Urinary bladder (tissue), 4 donors: Measurements from ENCODE around the gene GOLGA2. TPM values are rescaled to one million over a fixed set of nuclear protein-coding genes. Genes with fewer than 3 reads are reported as not detected.

Source experiments
- DNase-seq: peaks from one replicate; pipeline ENCODE4 v3.0.0-alpha.2; 2015; ENCODE audit errors: extremely low spot score
- H3K27ac ChIP-seq: one replicate; pipeline ENCODE4 v1.5.1; 2013; ENCODE audit warnings: low read depth, mild to moderate bottlenecking, moderate library complexity
- H3K36me3 ChIP-seq: one replicate; pipeline ENCODE4 v1.6.1; 2013; ENCODE audit warnings: mild to moderate bottlenecking, moderate library complexity; ENCODE audit not compliant: insufficient read depth
- H3K4me1 ChIP-seq: one replicate; pipeline ENCODE4 v1.6.1; 2013; ENCODE audit warnings: mild to moderate bottlenecking, moderate library complexity; ENCODE audit not compliant: insufficient read depth
- H3K4me3 ChIP-seq: one replicate; pipeline ENCODE4 v1.5.1; 2013; ENCODE audit warnings: low read depth, low read length
- WGBS: extraction: QIAGEN DNeasy Blood & Tissue Kit; methylation state at CpG from one replicate; pipeline ENCODE4 v1.1.7; 2013; 5-methylcytosine and 5-hydroxymethylcytosine counted together
- polyA plus RNA-seq: library from polyadenylated mRNA; stranded (reverse); fragments of 200-250 nt; gene quantifications from one replicate; pipeline ENCODE4 v1.2.3, GENCODE V29; 2013
- total RNA-seq: library from RNA; depleted of rRNA; stranded (reverse); fragments of >200 nt; gene quantifications from one replicate; pipeline ENCODE4 v1.2.3, GENCODE V29; 2014
- donor health status: healthy with polysubstance abuse.
- donor health status: healthy.

Gene GOLGA2
- total and polyA plus RNA-seq, 2 donors, result 88.9 to 147 TPM

- H3K36me3 ChIP-seq, result peaks cover 2% of the 10 kb centered on the region
- WGBS, result 60% methylated on average over 5 of the region's 5 CpGs
- H3K27ac ChIP-seq, result no peak overlapping the region
- H3K4me1 ChIP-seq, result no peaks in the 10 kb centered on the region
- H3K4me3 ChIP-seq, result no peak overlapping the region
- no peak for DNase-seq
Observed at GRCh38 chr9:128304971-128305288, 29.1 kb upstream of the GOLGA2 start.

DNA sequence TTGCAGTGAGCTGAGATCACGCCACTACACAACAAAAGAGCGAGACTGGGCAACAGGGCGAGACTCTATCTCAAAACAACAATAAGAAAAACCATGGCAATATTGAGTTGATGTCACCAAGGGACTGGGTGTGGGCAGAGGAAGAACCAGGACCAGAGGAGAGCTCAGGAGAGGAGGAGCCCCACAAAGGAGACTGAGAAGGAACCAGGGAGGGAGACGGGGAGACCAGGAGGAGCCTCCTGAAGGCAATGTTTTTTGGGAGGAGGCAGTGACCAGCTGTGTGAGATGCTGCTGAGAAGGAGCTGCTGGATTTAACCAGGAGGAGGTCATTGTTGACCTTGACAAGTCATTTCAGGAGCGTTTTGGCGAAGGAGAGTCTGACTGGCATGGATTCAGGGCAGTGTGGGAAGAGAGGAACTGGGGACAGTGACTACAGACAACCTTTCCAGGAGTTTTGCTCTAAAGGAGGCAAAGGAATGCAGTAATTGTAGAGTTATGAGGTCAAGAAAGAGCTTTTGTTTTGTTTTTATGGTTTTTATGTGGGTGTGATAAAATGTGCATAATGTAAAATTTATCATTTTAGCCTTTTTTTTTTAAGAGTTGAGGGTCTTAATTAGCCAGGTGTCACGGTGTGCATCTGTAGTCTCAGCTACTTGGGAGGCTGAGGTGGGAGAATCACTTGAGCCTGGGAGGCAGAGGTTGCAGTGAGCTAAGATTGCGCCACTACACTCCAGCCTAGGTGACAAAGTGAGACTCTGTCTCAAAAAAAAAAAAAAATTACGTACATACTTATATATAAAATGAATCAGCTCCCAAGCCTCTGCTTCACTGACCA is 28.5 kb upstream of the GOLGA2 start:
- H3K4me3 ChIP-seq, result no peak overlapping the region
- WGBS, result 79% methylated on average over 9 of the region's 9 CpGs
- H3K36me3 ChIP-seq, result peaks cover 2% of the 10 kb centered on the region
- no peaks in the 10 kb centered on the region for H3K4me1 ChIP-seq
- no peak overlapping the region for H3K27ac ChIP-seq
- DNase-seq, result no peak

GRCh38 chr9:128298535-128299482 is 23.0 kb upstream of the GOLGA2 start:
- H3K4me1 ChIP-seq, result no peaks in the 10 kb centered on the region
- no peaks in the 10 kb centered on the region for H3K36me3 ChIP-seq
- H3K4me3 ChIP-seq, result no peak overlapping the region
- WGBS, result 87% methylated on average over 20 of the region's 20 CpGs
- no peak for DNase-seq
- no peak overlapping the region for H3K27ac ChIP-seq

DNA sequence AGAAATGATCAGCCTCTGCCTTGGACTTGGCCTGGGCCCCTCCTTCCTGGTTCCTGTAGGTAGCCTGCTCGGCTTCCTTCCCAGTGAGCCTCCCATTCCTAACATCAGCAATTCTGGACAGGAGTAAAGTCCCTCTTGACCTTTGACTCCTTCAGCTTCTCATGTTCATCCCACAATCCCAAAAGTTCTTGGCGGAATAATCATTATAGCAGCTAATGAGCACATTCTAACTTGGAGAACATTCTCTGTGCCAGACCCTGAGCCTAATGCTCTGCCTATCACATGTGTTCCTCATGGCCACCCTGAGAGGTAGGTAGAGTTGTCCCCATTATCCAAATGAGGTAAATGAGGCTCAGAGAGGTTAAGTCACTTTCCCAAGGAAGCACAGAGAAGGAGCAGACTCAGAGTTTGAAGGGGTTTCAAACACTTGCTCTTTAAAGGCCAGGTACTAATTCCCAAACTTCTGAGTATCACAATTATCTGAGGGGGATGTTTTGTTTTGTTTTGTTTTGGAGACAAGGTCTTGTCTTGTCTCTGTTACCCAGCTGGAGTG is 21.5 kb upstream of the GOLGA2 start:
- DNase-seq, result no peak
- Histone ChIP-seq H3K4me1 (no peaks in the 10 kb centered on the region), H3K27ac (no peak overlapping the region), H3K36me3 (no peaks in the 10 kb centered on the region), H3K4me3 (no peak overlapping the region)
- WGBS, result 86% methylated on average over 2 of the region's 2 CpGs

- DNase-seq, result no peak
- H3K4me3 ChIP-seq, result no peak overlapping the region
- H3K27ac ChIP-seq, result no peak overlapping the region
- H3K4me1 ChIP-seq, result no peaks in the 10 kb centered on the region
- no peaks in the 10 kb centered on the region for H3K36me3 ChIP-seq
- 88% methylated on average over 16 of the region's 16 CpGs for WGBS
Observed at GRCh38 chr9:128296340-128297220, 20.8 kb upstream of the GOLGA2 start.

GRCh38 chr9:128294142-128294541 is 18.3 kb upstream of the GOLGA2 start:
- H3K4me1 ChIP-seq, result no peaks in the 10 kb centered on the region
- WGBS, result 90% methylated on average over 4 of the region's 4 CpGs
- no peaks in the 10 kb centered on the region for H3K36me3 ChIP-seq
- H3K4me3 ChIP-seq, result no peak overlapping the region
- DNase-seq, result no peak
- no peak overlapping the region for H3K27ac ChIP-seq

- Histone ChIP-seq H3K4me3 (no peak overlapping the region), H3K27ac (no peak overlapping the region), H3K36me3 (no peaks in the 10 kb centered on the region), H3K4me1 (no peaks in the 10 kb centered on the region)
- WGBS, result 91% methylated on average over 4 of the region's 4 CpGs
- DNase-seq, result no peak
Observed at GRCh38 chr9:128293091-128293490, 17.3 kb upstream of the GOLGA2 start.

DNA sequence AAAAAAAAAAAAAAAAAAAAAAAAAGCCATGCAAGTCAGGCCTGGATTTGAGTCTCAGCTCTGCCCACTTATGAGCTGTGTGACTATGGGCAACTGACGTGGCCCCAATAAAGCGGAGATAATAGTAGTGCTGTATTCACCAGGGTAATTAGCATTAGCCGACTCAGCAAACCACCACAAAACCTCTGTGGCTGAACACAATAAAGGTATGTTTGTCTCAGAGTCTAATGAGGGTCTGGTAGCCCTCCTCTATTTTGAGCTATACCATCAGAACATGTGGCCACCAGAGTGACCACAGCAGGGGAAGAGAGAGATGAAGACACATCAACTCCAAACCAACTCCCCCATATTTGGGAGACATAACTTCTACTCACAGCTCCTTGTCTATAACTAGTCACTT is 16.2 kb upstream of the GOLGA2 start:
- H3K27ac ChIP-seq, result no peak overlapping the region
- no peaks in the 10 kb centered on the region for H3K36me3 ChIP-seq
- no peaks in the 10 kb centered on the region for H3K4me1 ChIP-seq
- DNase-seq, result no peak
- H3K4me3 ChIP-seq, result no peak overlapping the region
- WGBS, result 90% methylated on average over 3 of the region's 3 CpGs

- no peak for DNase-seq
- WGBS, result 87% methylated on average over 11 of the region's 11 CpGs
- Histone ChIP-seq H3K27ac (no peak overlapping the region), H3K4me3 (no peak overlapping the region), H3K4me1 (no peaks in the 10 kb centered on the region), H3K36me3 (no peaks in the 10 kb centered on the region)
Observed at GRCh38 chr9:128288273-128289004, 12.6 kb upstream of the GOLGA2 start.

DNA sequence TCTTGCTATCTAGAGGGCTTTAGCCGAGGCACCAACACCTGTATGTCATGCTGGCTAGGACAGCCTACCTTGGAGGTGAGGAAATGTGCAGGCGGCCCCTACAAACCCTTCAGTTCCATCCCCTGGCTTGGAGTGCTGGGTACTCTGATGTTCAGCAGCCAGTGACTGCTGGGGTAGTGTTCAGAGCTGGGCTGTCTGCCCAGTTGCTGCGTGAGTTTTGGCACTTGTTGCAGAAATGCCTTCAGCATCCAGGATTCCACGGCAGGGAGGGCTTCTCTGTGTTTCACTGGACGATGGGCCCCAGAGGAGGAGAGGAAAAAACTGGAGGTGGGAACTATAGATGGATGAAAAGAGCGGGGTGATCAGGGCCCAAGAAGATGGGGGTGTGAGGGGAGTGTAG is 10.6 kb upstream of the GOLGA2 start:
- H3K27ac ChIP-seq, result no peak overlapping the region
- WGBS, result 29% methylated on average over 6 of the region's 6 CpGs
- H3K4me1 ChIP-seq, result no peaks in the 10 kb centered on the region
- H3K36me3 ChIP-seq, result no peaks in the 10 kb centered on the region
- H3K4me3 ChIP-seq, result no peak overlapping the region
- peak; percentile 54 for DNase-seq

GRCh38 chr9:128285033-128285784 is 9.4 kb upstream of the GOLGA2 start:
- 92% methylated on average over 12 of the region's 12 CpGs for WGBS
- no peak for DNase-seq
- Histone ChIP-seq H3K36me3 (no peaks in the 10 kb centered on the region), H3K4me3 (no peak overlapping the region), H3K4me1 (no peaks in the 10 kb centered on the region), H3K27ac (no peak overlapping the region)

DNA sequence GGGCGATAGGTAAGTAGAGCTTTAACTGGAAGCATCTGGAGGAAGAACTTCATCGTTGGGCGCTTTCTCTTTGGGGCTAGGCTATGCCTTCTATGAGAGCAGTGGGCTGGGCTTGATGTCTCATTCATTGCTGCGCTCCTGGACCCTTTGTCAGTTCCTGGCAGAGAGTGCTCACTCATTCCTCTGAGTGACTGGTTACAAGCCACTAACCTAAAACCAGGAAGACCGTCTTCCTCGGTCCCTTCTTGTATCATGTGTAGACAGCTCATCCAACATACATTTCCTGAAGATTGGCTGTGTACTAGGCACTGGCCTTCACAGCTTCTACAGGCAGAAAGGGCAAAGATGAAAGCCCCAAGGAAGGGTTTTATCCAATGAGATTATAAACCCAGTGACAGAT is 6.7 kb upstream of the GOLGA2 start:
- 95% methylated on average over 6 of the region's 6 CpGs for WGBS
- Histone ChIP-seq H3K36me3 (no peaks in the 10 kb centered on the region), H3K4me3 (no peak overlapping the region), H3K4me1 (no peaks in the 10 kb centered on the region), H3K27ac (no peak overlapping the region)
- no peak for DNase-seq
